Caco-2 (cell line): ENCODE results near the gene PHC2. TPM values are rescaled to one million over a fixed set of nuclear protein-coding genes. Genes with fewer than 3 reads are reported as not detected.

ENCODE experiments used
- BruUV-seq: library from RNA; stranded (reverse); fragments of 400-500 nt; replicated peaks from 2 replicates; lab custom pipeline; 2021; lab: Mats Ljungman, UMichigan
- CTCF ChIA-PET: fragments of 300-600 bp; sonication (Branson Sonifier 250); formaldehyde crosslinking; loops from one replicate; lab custom pipeline; 2022; ENCODE audit warnings: antibody characterized with exemption; lab: Charles Lee
- POLR2A ChIA-PET: fragments of 300-600 bp; sonication (Branson Sonifier 250); formaldehyde crosslinking; loops from one replicate; lab custom pipeline; 2022; ENCODE audit warnings: antibody characterized with exemption; lab: Charles Lee
- DNase-seq, 2 experiments: peaks; one replicate each; pipeline versions ENCODE4 v3.0.0 to v3.0.0-alpha.2; 2020 to 2022
- H3K27me3 ChIP-seq: replicated peaks from 2 replicates; pipeline ENCODE4 v1.6.0; 2011; ENCODE audit warnings: low read length; ENCODE audit not compliant: control insufficient read depth, insufficient read depth
- H3K36me3 ChIP-seq: 2 replicates; pipeline ENCODE4 v1.5.1; 2011; ENCODE audit warnings: low read length; ENCODE audit not compliant: control insufficient read depth, insufficient read depth
- H3K4me1 ChIP-seq: fragments of 250-450 bp; sonication (Bioruptor Pico); 2 replicates; pipeline ENCODE4 v1.5.1; 2020; ENCODE audit warnings: mild to moderate bottlenecking
- H3K4me3 ChIP-seq: 2 replicates; pipeline ENCODE4 v1.5.1; 2011; ENCODE audit warnings: low read depth, mild to moderate bottlenecking, control low read depth, low read length
- H3K9me3 ChIP-seq: fragments of 250-450 bp; sonication (Bioruptor Pico); 2 replicates; pipeline ENCODE4 v1.5.1; 2020; ENCODE audit warnings: mild to moderate bottlenecking, moderate library complexity
- H3K27ac Mint-ChIP-seq: one replicate; pipeline ENCODE4 v1.8.0; 2022; ENCODE audit warnings: mixed read lengths; ENCODE audit not compliant: unreplicated experiment
- H3K27me3 Mint-ChIP-seq: one replicate; pipeline ENCODE4 v1.8.0; 2022; ENCODE audit warnings: mixed read lengths; ENCODE audit not compliant: insufficient read depth, unreplicated experiment
- H3K36me3 Mint-ChIP-seq: one replicate; pipeline ENCODE4 v1.8.0; 2022; ENCODE audit warnings: mild to moderate bottlenecking, mixed read lengths; ENCODE audit not compliant: insufficient read depth, unreplicated experiment
- H3K4me1 Mint-ChIP-seq: one replicate; pipeline ENCODE4 v1.8.0; 2022; ENCODE audit warnings: low read depth, mixed read lengths; ENCODE audit not compliant: unreplicated experiment
- H3K4me3 Mint-ChIP-seq: one replicate; pipeline ENCODE4 v1.8.0; 2022; ENCODE audit warnings: mild to moderate bottlenecking, moderate library complexity, mixed read lengths; ENCODE audit not compliant: unreplicated experiment
- H3K9me3 Mint-ChIP-seq: one replicate; pipeline ENCODE4 v1.8.0; 2022; ENCODE audit warnings: mixed read lengths; ENCODE audit not compliant: unreplicated experiment
- CTCF ChIP-seq, 2 experiments: fragments of 200-600 bp in 1 of 2; IDR thresholded peaks; 1 replicate in 1 of 2; 2 replicates in 1 of 2; pipeline versions ENCODE4 v1.5.1 to v1.8.0; 2011 to 2022; ENCODE audit warnings: antibody characterized with exemption in 1 of 2, control low read depth in 1 of 2, inconsistent platforms in 1 of 2, low read depth in 1 of 2, low read length in 1 of 2, mild to moderate bottlenecking in 1 of 2, moderate library complexity in 1 of 2; ENCODE audit not compliant: insufficient read depth in 1 of 2, severe bottlenecking in 1 of 2, unreplicated experiment in 1 of 2
- intact Hi-C: fragments of 100-400 bp; cut with micrococcal nuclease; formaldehyde crosslinking; loops from one replicate; pipeline ENCODE4 v1.10.0; 2022; ENCODE audit not compliant: unreplicated experiment
- total RNA-seq: library from RNA; stranded (reverse); gene quantifications from 2 replicates; pipeline ENCODE4 v1.2.3, GENCODE V29; 2022

PHC2 gene
- total RNA-seq, 1 experiment from 2014 or later: 35.2 TPM

GRCh38 chr1:33358114-33358794 lies 72.6 kb downstream of the PHC2 start:
- POLR2A ChIA-PET: no interaction called here
- no peaks in the 10 kb centered on the region for H3K36me3 ChIP-seq
- CTCF ChIA-PET: no interaction called here
- Mint-ChIP-seq H3K9me3 (no peaks in the 10 kb centered on the region), H3K27me3 (no peaks in the 10 kb centered on the region), H3K27ac (no peak overlapping the region), H3K4me3 (no peak overlapping the region), H3K36me3 (no peaks in the 10 kb centered on the region), H3K4me1 (no peaks in the 10 kb centered on the region)
- no peaks in the 10 kb centered on the region for H3K27me3 ChIP-seq
- DNase-seq: no peak
- no peaks in the 10 kb centered on the region; the same call in 1 of the 2 replicates for H3K4me1 ChIP-seq
- no peak overlapping the region for H3K4me3 ChIP-seq
- no peak for TF ChIP-seq CTCF (IDR thresholded peaks at IDR 0.05; ENCODE audit: insufficient read depth in 1 of 2, low read depth in 1 of 2, low read length in 1 of 2, severe bottlenecking in 1 of 2, unreplicated experiment in 1 of 2)
- H3K9me3 ChIP-seq: no peaks in the 10 kb centered on the region
- intact Hi-C loops: no loop called here
- no TSS peak for BruUV-seq

- BruUV-seq: no TSS peak
- Histone ChIP-seq H3K4me1 (no peaks in the 10 kb centered on the region; the same call in 1 of the 2 replicates), H3K4me3 (no peak overlapping the region), H3K9me3 (no peaks in the 10 kb centered on the region), H3K36me3 (no peaks in the 10 kb centered on the region), H3K27me3 (no peaks in the 10 kb centered on the region)
- H3K36me3 Mint-ChIP-seq: no peaks in the 10 kb centered on the region
- POLR2A ChIA-PET: no interaction called here
- H3K27me3 Mint-ChIP-seq: no peaks in the 10 kb centered on the region
- DNase-seq: no peak
- no peaks in the 10 kb centered on the region for H3K9me3 Mint-ChIP-seq
- TF ChIP-seq CTCF (IDR thresholded peaks at IDR 0.05; ENCODE audit: insufficient read depth in 1 of 2, low read depth in 1 of 2, low read length in 1 of 2, severe bottlenecking in 1 of 2, unreplicated experiment in 1 of 2): no peak
- no peaks in the 10 kb centered on the region for H3K4me1 Mint-ChIP-seq
- no peak overlapping the region for H3K4me3 Mint-ChIP-seq
- H3K27ac Mint-ChIP-seq: no peak overlapping the region
- CTCF ChIA-PET: no interaction called here
- intact Hi-C loops: no loop called here
These were observed 73.8 kb downstream of the PHC2 start for GRCh38 chr1:33357099-33357498.

- no peak for TF ChIP-seq CTCF (IDR thresholded peaks at IDR 0.05; ENCODE audit: insufficient read depth in 1 of 2, low read depth in 1 of 2, low read length in 1 of 2, severe bottlenecking in 1 of 2, unreplicated experiment in 1 of 2)
- Mint-ChIP-seq H3K27ac (no peak overlapping the region), H3K9me3 (no peaks in the 10 kb centered on the region), H3K4me1 (peaks cover 13% of the 10 kb centered on the region), H3K27me3 (no peaks in the 10 kb centered on the region), H3K36me3 (no peaks in the 10 kb centered on the region), H3K4me3 (no peak overlapping the region)
- no peaks in the 10 kb centered on the region for H3K9me3 ChIP-seq
- H3K4me1 ChIP-seq: peaks cover 5% of the 10 kb centered on the region; the same call in 1 of the 2 replicates
- no peaks in the 10 kb centered on the region for H3K36me3 ChIP-seq
- DNase-seq: no peak
- ChIA-PET POLR2A (interaction anchor here (0.6 kb wide), 1 partner anchor 280 kb away, joined by 4 read pairs; no protein-coding TSS in a partner anchor), CTCF (no interaction called here)
- no peaks in the 10 kb centered on the region for H3K27me3 ChIP-seq
- intact Hi-C loops: no loop called here
- no peak overlapping the region for H3K4me3 ChIP-seq
- no TSS peak for BruUV-seq
These were observed 76.1 kb downstream of the PHC2 start for GRCh38 chr1:33354707-33355316.
